Right atrium auricular region (tissue), 2 donors: ENCODE measurements around the gene KAZN. TPM values are rescaled to one million over a fixed set of nuclear protein-coding genes. Genes with fewer than 3 reads are reported as not detected.

Source experiments
- DNase-seq: peaks from one replicate; pipeline ENCODE4 v3.0.0-alpha.2; 2019; ENCODE audit warnings: low spot score
- H3K27ac ChIP-seq, 2 donors: fragments of 200-600 bp; sonication (generic); 1 replicate in 1 of 2; 2 replicates in 1 of 2; pipeline ENCODE4 v1.5.1; 2016 to 2019
- H3K27me3 ChIP-seq, 2 donors: fragments of 200-600 bp; sonication (generic); one replicate each; pipeline versions ENCODE4 v1.5.1 to v1.6.0; 2017 to 2019
- H3K36me3 ChIP-seq: fragments of 200-600 bp; sonication (generic); one replicate; pipeline ENCODE4 v1.5.1; 2016
- H3K4me1 ChIP-seq, 2 donors: fragments of 200-600 bp; sonication (generic); one replicate each; pipeline versions ENCODE4 v1.5.1 to v1.6.0; 2017 to 2019
- H3K4me3 ChIP-seq, 2 donors: fragments of 200-600 bp; sonication (generic); 1 replicate in 1 of 2; 2 replicates in 1 of 2; pipeline ENCODE4 v1.5.1; 2017 to 2019; ENCODE audit warnings: mild to moderate bottlenecking in 1 of 2, moderate library complexity in 1 of 2
- H3K9me3 ChIP-seq, 2 donors: fragments of 200-600 bp; sonication (generic); one replicate each; pipeline ENCODE4 v1.5.1; 2019
- total RNA-seq, 2 donors: library from RNA; depleted of rRNA; stranded (reverse); fragments of >200 nt; gene quantifications; one replicate each; pipeline ENCODE4 v1.1.0, GENCODE V29; 2016
- TF ChIP-seq, protein P1 (sequence below), 2 donors: fragments of 200-600 bp; sonication (generic); IDR thresholded peaks; one replicate each; pipeline ENCODE4 v1.5.1; 2019; ENCODE audit warnings: antibody characterized with exemption in 2 of 2

The KAZN gene
- total RNA-seq, 2 donors from 2014 or later = 3.9 to 6.8 TPM

DNA sequence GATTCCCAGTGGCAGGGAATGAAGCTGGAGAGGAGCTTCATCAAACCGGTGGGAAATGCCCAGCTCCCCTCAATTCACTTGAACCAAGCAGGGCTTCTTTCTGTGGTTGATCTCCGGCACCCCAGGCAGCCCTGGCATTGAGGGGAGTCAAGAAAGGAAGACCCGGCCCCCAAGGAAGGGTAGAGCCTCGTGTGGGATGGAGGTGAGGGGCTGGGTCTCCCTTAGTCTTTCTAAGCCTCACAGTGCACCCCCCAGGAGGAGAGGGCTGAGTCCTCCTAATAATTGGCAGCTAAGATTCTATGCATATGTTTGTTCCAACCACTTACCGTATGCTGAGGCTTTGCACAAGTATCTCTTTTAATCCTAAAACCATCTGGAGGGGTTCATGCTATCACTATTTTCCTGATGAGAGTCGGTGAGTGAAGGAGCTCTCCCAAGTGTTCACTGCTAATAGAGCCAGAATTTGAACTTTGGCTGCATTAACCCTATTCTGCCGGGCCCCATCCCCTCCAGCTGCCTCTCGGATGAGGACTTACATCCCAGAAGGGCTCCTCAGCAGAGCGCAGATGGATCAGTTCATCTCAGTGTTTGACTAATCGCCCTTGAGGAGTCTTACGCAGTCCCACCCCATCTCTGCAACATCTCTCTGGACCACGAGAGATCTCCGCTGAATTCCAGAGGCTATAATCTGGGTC lies 521.9 kb downstream of the KAZN start:
- H3K36me3 ChIP-seq = no peaks in the 10 kb centered on the region
- TF ChIP-seq, protein P1, sequence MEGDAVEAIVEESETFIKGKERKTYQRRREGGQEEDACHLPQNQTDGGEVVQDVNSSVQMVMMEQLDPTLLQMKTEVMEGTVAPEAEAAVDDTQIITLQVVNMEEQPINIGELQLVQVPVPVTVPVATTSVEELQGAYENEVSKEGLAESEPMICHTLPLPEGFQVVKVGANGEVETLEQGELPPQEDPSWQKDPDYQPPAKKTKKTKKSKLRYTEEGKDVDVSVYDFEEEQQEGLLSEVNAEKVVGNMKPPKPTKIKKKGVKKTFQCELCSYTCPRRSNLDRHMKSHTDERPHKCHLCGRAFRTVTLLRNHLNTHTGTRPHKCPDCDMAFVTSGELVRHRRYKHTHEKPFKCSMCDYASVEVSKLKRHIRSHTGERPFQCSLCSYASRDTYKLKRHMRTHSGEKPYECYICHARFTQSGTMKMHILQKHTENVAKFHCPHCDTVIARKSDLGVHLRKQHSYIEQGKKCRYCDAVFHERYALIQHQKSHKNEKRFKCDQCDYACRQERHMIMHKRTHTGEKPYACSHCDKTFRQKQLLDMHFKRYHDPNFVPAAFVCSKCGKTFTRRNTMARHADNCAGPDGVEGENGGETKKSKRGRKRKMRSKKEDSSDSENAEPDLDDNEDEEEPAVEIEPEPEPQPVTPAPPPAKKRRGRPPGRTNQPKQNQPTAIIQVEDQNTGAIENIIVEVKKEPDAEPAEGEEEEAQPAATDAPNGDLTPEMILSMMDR (IDR thresholded peaks at IDR 0.05) = no peak
- no peaks in the 10 kb centered on the region for H3K27me3 ChIP-seq

DNA sequence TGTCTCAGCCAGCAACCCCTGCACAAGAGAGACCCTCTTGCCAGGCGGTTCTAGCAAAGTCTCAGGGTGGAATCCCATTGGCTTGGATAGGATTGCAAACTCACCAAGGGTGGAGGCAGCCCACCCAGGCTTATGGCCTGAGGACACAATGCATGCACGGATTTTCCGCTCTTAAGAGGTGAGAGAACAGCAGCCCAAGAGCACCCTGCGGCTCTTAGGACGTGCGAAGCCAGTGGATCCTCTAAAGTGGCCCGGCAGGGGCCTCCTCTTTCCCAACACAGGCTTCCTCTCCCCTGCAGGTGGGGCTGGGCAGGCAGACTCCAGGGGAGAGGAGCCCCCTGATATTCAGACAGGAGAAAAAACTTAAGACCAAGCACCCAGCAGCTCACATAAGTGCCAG lies 523.8 kb downstream of the KAZN start:
- no peak overlapping the region for H3K27ac ChIP-seq
- H3K27me3 ChIP-seq = no peaks in the 10 kb centered on the region
- H3K9me3 ChIP-seq = no peaks in the 10 kb centered on the region
- no peaks in the 10 kb centered on the region for H3K36me3 ChIP-seq
- no peak overlapping the region for H3K4me3 ChIP-seq
- no peaks in the 10 kb centered on the region for H3K4me1 ChIP-seq
- TF ChIP-seq, protein P1 (IDR thresholded peaks at IDR 0.05) = no peak
- no peak for DNase-seq

More for the DNA sequence above, 521.9 kb downstream of the KAZN start:
- no peak for DNase-seq
- H3K27ac ChIP-seq = no peak overlapping the region
- no peak overlapping the region for H3K4me3 ChIP-seq
- no peaks in the 10 kb centered on the region for H3K4me1 ChIP-seq
- H3K9me3 ChIP-seq = no peaks in the 10 kb centered on the region

DNA sequence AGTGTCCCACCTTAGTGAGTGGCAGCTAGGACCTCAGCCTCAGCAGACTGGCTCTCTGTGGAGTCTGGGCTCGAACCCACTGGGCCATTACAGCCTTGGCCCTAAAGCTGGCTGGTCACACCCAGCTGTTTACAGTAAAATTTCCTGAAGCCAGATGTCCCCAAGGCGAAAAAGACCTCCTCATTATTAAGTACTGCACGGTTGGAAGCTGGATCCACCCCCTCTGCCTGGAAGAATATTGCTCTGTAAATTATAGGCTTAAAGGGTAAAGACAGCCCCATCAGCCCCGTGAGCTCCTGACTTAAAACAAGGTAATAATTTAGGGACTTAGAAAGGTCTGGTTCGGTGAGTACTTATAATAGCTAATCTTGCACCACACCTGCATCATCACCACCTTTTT lies 524.8 kb downstream of the KAZN start:
- Histone ChIP-seq H3K36me3 (no peaks in the 10 kb centered on the region), H3K4me3 (no peak overlapping the region), H3K9me3 (no peaks in the 10 kb centered on the region), H3K4me1 (no peaks in the 10 kb centered on the region), H3K27ac (no peak overlapping the region), H3K27me3 (no peaks in the 10 kb centered on the region)
- TF ChIP-seq, protein P1 (IDR thresholded peaks at IDR 0.05) = no peak
- DNase-seq = no peak

DNA sequence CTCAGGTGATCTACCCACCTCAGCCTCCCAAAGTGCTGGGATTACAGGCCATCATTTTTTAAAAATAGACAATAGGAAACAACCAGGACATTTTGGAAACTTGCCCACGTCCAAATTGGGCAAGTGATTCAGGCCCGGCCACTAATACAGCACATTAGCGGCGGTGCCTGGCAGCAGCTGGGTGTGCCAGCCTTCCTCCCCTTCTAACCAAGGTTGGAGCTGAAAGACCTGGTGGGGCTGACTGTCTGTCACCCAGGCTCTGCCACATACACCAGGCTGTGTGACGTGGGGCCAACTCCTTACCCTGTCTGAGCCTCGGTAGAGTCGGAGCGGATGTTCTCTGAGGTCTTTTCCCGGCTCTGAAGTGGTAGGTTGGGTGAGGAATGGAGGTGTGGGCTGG lies 525.4 kb downstream of the KAZN start:
- TF ChIP-seq, protein P1 (IDR thresholded peaks at IDR 0.05) = no peak
- no peaks in the 10 kb centered on the region for H3K36me3 ChIP-seq
- no peaks in the 10 kb centered on the region for H3K4me1 ChIP-seq
- DNase-seq = no peak
- no peaks in the 10 kb centered on the region for H3K27me3 ChIP-seq
- no peaks in the 10 kb centered on the region for H3K9me3 ChIP-seq
- no peak overlapping the region for H3K27ac ChIP-seq
- no peak overlapping the region for H3K4me3 ChIP-seq

DNA sequence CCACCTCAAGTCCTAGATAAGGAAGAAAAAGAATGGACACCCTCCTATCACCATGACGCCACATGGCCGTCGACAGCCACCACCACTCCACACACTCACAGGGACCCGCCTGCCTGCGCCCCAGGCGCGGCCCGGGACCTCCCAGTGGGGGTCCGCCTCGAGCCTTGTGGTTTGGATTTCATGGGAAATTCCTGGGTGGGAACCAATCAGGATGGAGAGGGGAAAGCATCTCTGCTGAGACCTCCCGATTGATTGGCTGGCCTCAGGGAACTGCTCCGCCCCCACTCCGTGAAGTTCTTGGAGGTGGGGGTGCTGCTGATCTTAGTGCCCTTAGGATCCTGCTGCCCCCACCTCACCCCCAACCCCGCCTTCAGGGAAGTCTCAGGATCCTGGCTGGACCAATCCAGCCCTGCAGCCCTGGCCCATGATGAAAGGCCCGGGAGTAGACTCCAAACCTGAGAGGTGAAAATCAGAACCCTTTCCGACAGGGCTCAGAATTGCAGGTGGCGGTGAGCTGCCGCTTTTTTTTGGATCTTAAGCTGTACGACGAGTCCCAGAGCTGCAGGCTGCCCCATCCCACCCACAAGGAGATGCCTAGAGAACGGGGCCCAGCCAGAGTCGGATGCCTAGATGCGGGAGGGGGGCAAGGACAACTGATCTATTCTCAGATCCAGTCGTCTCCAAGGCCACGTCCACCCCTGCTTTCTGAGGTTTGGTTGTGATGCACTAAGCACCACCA lies 526.0 kb downstream of the KAZN start:
- DNase-seq = no peak
- TF ChIP-seq, protein P1 (IDR thresholded peaks at IDR 0.05) = no peak
- peaks cover 0 to 1% of the 10 kb centered on the region in 2 donors for H3K9me3 ChIP-seq
- H3K36me3 ChIP-seq = no peaks in the 10 kb centered on the region
- no peaks in the 10 kb centered on the region for H3K27me3 ChIP-seq
- H3K4me3 ChIP-seq = no peak overlapping the region
- H3K4me1 ChIP-seq = no peaks in the 10 kb centered on the region
- no peak overlapping the region for H3K27ac ChIP-seq
